Tibial artery (tissue), 4 donors: ENCODE results near the gene KCND2.

Source experiments
- DNase-seq, 2 donors: peaks; one replicate each; pipeline ENCODE4 v3.0.0-alpha.2; 2019
- H3K27ac ChIP-seq, 2 donors: fragments of 200-600 bp; sonication (generic) in 1 of 2; 1 replicate in 1 of 2; 2 replicates in 1 of 2; pipeline ENCODE4 v1.5.1; 2018 to 2019; ENCODE audit warnings: mild to moderate bottlenecking in 1 of 2
- H3K27me3 ChIP-seq, 2 donors: fragments of 200-600 bp; sonication (generic) in 1 of 2; one replicate each; pipeline versions ENCODE4 v1.5.1 to v1.6.0; 2016 to 2019
- H3K36me3 ChIP-seq, 3 donors: fragments of 200-600 bp; sonication (generic) in 2 of 3; one replicate each; pipeline ENCODE4 v1.5.1; 2016 to 2019; ENCODE audit warnings: mild to moderate bottlenecking in 2 of 3
- H3K4me1 ChIP-seq, 4 donors: fragments of 200-600 bp; sonication (generic) in 2 of 4; 1 replicate in 3 of 4; 2 replicates in 1 of 4; pipeline ENCODE4 v1.5.1; 2016 to 2019
- H3K4me3 ChIP-seq, 2 donors: fragments of 200-600 bp; sonication (generic) in 1 of 2; 1 replicate in 1 of 2; 2 replicates in 1 of 2; pipeline ENCODE4 v1.5.1; 2018 to 2019; ENCODE audit warnings: mild to moderate bottlenecking in 2 of 2
- H3K9me3 ChIP-seq, 3 donors: fragments of 200-600 bp; sonication (generic) in 1 of 3; one replicate each; pipeline ENCODE4 v1.5.1; 2016 to 2019
- CTCF ChIP-seq, 2 experiments: fragments of 200-600 bp in 1 of 2; fragments of 450-650 bp in 1 of 2; IDR thresholded peaks; one replicate each; pipeline ENCODE4 v1.5.1; 2017 to 2019; ENCODE audit warnings: antibody characterized with exemption in 2 of 2, mild to moderate bottlenecking in 1 of 2, moderate library complexity in 1 of 2
- intact Hi-C: fragments of 100-400 bp; cut with DNase I; formaldehyde crosslinking; loops from one replicate; pipeline ENCODE4 v1.15.0; 2023; ENCODE audit warnings: low total_unique reads

Gene KCND2

GRCh38 chr7:120370954-120371353, 98.0 kb downstream of the KCND2 start:
- no peaks in the 10 kb centered on the region for H3K4me1 ChIP-seq

GRCh38 chr7:120373174-120373573, 100.2 kb downstream of the KCND2 start:
- Histone ChIP-seq H3K27ac (no peak overlapping the region), H3K4me1 (no peaks in the 10 kb centered on the region), H3K27me3 (no peaks in the 10 kb centered on the region), H3K4me3 (no peak overlapping the region), H3K36me3 (no peaks in the 10 kb centered on the region), H3K9me3 (no peaks in the 10 kb centered on the region)
- TF ChIP-seq CTCF (IDR thresholded peaks at IDR 0.05), result no peak
- DNase-seq, result no peak
- intact Hi-C loops, result no loop called here

More at GRCh38 chr7:120370954-120371353, 98.0 kb downstream of the KCND2 start:
- H3K27me3 ChIP-seq, result no peaks in the 10 kb centered on the region
- H3K9me3 ChIP-seq, result no peaks in the 10 kb centered on the region
- no peaks in the 10 kb centered on the region for H3K36me3 ChIP-seq
- H3K27ac ChIP-seq, result no peak overlapping the region
- TF ChIP-seq CTCF (IDR thresholded peaks at IDR 0.05), result no peak
- intact Hi-C loops, result no loop called here
- H3K4me3 ChIP-seq, result no peak overlapping the region
- DNase-seq, result no peak

GRCh38 chr7:120394595-120394994, 121.6 kb downstream of the KCND2 start:
- Histone ChIP-seq H3K9me3 (no peaks in the 10 kb centered on the region), H3K27ac (no peak overlapping the region), H3K27me3 (no peaks in the 10 kb centered on the region), H3K4me3 (no peak overlapping the region), H3K36me3 (no peaks in the 10 kb centered on the region), H3K4me1 (no peaks in the 10 kb centered on the region)
- no peak for DNase-seq
- intact Hi-C loops, result no loop called here
- no peak for TF ChIP-seq CTCF (IDR thresholded peaks at IDR 0.05)

- Histone ChIP-seq H3K4me3 (no peak overlapping the region), H3K4me1 (no peaks in the 10 kb centered on the region), H3K36me3 (no peaks in the 10 kb centered on the region), H3K27ac (no peak overlapping the region), H3K27me3 (no peaks in the 10 kb centered on the region), H3K9me3 (no peaks in the 10 kb centered on the region)
- no peak for DNase-seq
- no peak for TF ChIP-seq CTCF (IDR thresholded peaks at IDR 0.05)
- intact Hi-C loops, result no loop called here
Observed at GRCh38 chr7:120395526-120396019, 122.6 kb downstream of the KCND2 start.

- H3K9me3 ChIP-seq, result no peaks in the 10 kb centered on the region
- no peak overlapping the region for H3K27ac ChIP-seq
- intact Hi-C loops, result no loop called here
- no peak for TF ChIP-seq CTCF (IDR thresholded peaks at IDR 0.05)
- no peaks in the 10 kb centered on the region for H3K27me3 ChIP-seq
- DNase-seq, result no peak
- H3K4me3 ChIP-seq, result no peak overlapping the region
- no peaks in the 10 kb centered on the region for H3K36me3 ChIP-seq
- no peaks in the 10 kb centered on the region for H3K4me1 ChIP-seq
Observed at GRCh38 chr7:120398284-120399000, 125.5 kb downstream of the KCND2 start.
